Progenitor cell of endocrine pancreas (in vitro differentiated cells): ENCODE results near the gene TLR10. TPM values are rescaled to one million over a fixed set of nuclear protein-coding genes. Genes with fewer than 3 reads are reported as not detected.
"Not testable (repeated sequence)": the region's sequence is repeated elsewhere in the genome, so short reads cannot be mapped to it uniquely, and the experiment has no call there.

Experiments
- DNase-seq: peaks from one replicate; pipeline ENCODE4 v3.0.0; 2021; ENCODE audit warnings: low spot score; ENCODE audit not compliant: unreplicated experiment
- H3K27ac Mint-ChIP-seq: 2 replicates; pipeline ENCODE4 v1.8.0; 2021; ENCODE audit warnings: mild to moderate bottlenecking, moderate library complexity, mixed read lengths
- H3K27me3 Mint-ChIP-seq: 2 replicates; pipeline ENCODE4 v1.8.0; 2021; ENCODE audit warnings: mixed read lengths
- H3K36me3 Mint-ChIP-seq: 2 replicates; pipeline ENCODE4 v1.8.0; 2022; ENCODE audit warnings: mixed read lengths; ENCODE audit not compliant: insufficient read depth
- H3K4me1 Mint-ChIP-seq: 2 replicates; pipeline ENCODE4 v1.8.0; 2021; ENCODE audit warnings: low read depth, mixed read lengths
- H3K4me3 Mint-ChIP-seq: 2 replicates; pipeline ENCODE4 v1.8.0; 2021; ENCODE audit warnings: low read depth, mild to moderate bottlenecking, moderate library complexity, mixed read lengths
- H3K9me3 Mint-ChIP-seq: 2 replicates; pipeline ENCODE4 v1.8.0; 2021; ENCODE audit warnings: low read depth, mixed read lengths
- total RNA-seq: library from RNA; stranded (reverse); gene quantifications from 2 replicates; pipeline ENCODE4 v1.2.1, GENCODE V29; 2021
- TF ChIP-seq, protein P1 (sequence below): fragments of 200-600 bp; sonication (generic); IDR thresholded peaks from one replicate; pipeline ENCODE4 v1.5.0; 2021; ENCODE audit warnings: antibody characterized with exemption, mild to moderate bottlenecking; ENCODE audit not compliant: unreplicated experiment

The TLR10 gene
- total RNA-seq, 1 donor from 2014 or later, result 2.1 TPM

DNA sequence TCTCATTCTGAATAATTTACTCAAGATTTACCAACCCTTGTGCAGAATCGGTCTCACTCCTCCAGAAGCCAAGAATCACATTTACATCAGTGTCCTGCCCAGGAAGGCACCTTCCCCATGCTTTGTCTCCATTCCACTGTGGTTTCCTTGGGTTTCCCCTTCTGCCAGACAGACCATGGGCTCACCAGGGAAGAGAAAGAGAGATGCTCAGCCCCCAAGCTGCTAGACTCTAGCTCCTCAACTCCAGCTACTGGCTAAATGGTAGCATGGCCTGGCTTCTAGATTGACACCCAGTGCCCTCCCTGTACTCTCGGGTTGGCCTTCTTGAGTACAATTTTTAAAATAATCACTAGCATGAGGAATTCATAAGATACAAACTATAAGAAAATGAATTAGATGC is 12.9 kb downstream of the TLR10 start:
- Mint-ChIP-seq H3K36me3 (peaks cover 6% of the 10 kb centered on the region), H3K27me3 (no peaks in the 10 kb centered on the region), H3K9me3 (peaks cover 11% of the 10 kb centered on the region), H3K4me3 (no peak overlapping the region), H3K27ac (no peak overlapping the region), H3K4me1 (no peaks in the 10 kb centered on the region)
- no peak for DNase-seq
- TF ChIP-seq, protein P1, sequence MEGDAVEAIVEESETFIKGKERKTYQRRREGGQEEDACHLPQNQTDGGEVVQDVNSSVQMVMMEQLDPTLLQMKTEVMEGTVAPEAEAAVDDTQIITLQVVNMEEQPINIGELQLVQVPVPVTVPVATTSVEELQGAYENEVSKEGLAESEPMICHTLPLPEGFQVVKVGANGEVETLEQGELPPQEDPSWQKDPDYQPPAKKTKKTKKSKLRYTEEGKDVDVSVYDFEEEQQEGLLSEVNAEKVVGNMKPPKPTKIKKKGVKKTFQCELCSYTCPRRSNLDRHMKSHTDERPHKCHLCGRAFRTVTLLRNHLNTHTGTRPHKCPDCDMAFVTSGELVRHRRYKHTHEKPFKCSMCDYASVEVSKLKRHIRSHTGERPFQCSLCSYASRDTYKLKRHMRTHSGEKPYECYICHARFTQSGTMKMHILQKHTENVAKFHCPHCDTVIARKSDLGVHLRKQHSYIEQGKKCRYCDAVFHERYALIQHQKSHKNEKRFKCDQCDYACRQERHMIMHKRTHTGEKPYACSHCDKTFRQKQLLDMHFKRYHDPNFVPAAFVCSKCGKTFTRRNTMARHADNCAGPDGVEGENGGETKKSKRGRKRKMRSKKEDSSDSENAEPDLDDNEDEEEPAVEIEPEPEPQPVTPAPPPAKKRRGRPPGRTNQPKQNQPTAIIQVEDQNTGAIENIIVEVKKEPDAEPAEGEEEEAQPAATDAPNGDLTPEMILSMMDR, result no peak

DNA sequence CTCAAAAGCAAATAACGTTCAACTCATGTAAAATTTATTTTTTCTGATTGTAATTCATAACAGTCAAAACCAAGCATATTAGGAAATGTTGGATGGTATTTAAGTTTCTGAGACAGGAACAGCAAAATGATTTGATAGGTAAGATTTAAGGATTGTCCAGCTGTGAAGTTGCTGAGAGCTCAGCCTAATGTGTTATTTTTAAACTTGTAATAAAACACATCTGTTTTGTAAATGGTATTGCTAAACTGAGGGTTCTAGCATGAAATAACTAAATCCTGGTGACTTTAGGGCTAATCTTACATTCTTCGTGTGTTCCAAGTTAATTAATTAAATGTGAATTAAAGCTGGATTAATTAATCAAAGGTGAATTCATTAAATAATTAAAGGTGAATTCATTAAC is 13.3 kb downstream of the TLR10 start:
- TF ChIP-seq, protein P1, result no peak
- Mint-ChIP-seq H3K36me3 (peaks cover 4% of the 10 kb centered on the region), H3K27ac (no peak overlapping the region), H3K9me3 (peaks cover 9% of the 10 kb centered on the region), H3K4me1 (no peaks in the 10 kb centered on the region), H3K4me3 (no peak overlapping the region), H3K27me3 (no peaks in the 10 kb centered on the region)
- DNase-seq, result no peak

DNA sequence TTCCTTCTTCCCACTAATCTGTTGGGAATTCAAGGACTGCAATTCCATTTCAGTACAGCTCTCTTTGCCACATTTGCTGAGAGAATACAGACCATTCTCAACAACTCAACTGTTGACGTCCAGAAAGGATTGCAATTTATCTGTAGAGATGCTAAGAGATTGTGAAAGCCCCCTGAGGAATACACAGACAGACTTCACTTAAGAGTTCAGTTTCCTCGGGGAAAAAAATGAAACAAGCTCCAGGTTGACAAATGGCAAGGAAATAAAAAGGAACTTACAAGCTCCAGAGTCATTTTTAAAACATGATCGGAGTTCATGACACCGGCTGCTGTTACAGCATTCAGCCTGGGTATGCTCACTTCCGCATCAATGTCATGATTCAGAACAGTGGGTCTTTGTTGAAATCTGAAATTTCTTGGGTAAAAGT is 13.8 kb downstream of the TLR10 start:
- Mint-ChIP-seq H3K27ac (no peak overlapping the region), H3K4me1 (no peaks in the 10 kb centered on the region), H3K4me3 (no peak overlapping the region), H3K9me3 (peaks cover 5% of the 10 kb centered on the region), H3K36me3 (no peaks in the 10 kb centered on the region), H3K27me3 (no peaks in the 10 kb centered on the region)
- TF ChIP-seq, protein P1, result no peak
- no peak for DNase-seq

DNA sequence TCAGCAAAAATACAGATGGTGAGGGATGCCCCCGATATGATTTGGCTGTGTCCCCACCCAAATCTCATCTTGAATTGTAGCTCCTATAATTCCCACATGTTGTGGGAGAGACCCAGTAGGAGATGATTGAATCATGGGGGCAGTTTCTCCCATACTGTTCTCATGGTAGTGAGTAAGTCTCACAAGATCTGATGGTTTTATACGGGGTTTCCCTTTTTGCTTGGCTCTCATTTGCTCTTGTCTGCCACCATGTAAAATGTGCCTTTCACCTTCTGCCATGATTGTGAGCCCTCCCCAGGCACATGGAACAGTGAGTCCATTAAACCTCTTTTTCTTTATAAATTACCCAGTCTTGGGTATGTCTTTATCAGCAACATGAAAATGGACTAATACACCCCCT is 15.8 kb downstream of the TLR10 start:
- not testable (repeated sequence) for H3K27me3 Mint-ChIP-seq, H3K9me3 Mint-ChIP-seq, DNase-seq, H3K36me3 Mint-ChIP-seq, H3K4me3 Mint-ChIP-seq, H3K4me1 Mint-ChIP-seq, H3K27ac Mint-ChIP-seq

DNA sequence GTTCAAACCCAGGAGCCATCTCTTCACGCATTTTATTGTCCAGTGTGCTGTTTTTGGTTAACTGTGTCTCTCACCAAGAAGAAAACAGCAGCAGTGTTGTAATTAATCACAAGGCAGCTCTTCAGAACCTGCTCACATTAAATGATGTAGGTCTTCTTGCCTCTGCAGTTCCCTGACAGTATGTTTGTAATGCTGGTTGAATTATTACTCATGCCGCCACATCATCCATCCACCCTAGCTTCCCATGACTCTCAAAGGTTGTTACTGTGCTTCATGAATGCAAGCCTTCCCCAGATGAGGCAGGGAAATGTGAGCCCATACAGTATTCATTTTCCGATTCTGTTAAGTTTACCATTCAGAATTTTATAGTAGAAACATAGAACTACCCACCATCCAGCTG is 17.4 kb downstream of the TLR10 start:
- Mint-ChIP-seq H3K4me1 (peaks cover 2% of the 10 kb centered on the region), H3K27ac (no peak overlapping the region), H3K36me3 (no peaks in the 10 kb centered on the region), H3K27me3 (no peaks in the 10 kb centered on the region), H3K4me3 (no peak overlapping the region), H3K9me3 (no peaks in the 10 kb centered on the region)
- TF ChIP-seq, protein P1, result no peak
- no peak for DNase-seq

DNA sequence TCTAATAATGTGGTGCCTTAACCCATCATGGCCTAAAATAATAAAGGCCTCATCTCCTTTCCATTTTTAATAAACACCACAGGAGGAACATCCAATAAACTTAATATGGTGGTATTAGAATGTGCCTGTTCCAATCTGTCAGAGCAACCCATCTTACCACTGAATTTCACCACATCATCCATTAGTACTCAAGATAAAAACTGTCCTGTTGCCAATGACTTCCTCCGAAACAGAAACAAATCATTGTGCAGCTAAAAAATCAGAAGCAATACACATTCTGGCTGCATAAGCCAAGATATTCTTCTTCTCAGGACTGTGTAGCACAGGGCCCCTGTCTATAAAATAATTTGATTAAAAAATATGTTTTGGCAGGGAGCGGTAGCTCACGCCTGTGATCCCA is 18.5 kb downstream of the TLR10 start:
- Mint-ChIP-seq H3K36me3 (no peaks in the 10 kb centered on the region), H3K4me1 (peaks cover 3% of the 10 kb centered on the region), H3K4me3 (no peak overlapping the region), H3K27ac (no peak overlapping the region), H3K9me3 (no peaks in the 10 kb centered on the region), H3K27me3 (no peaks in the 10 kb centered on the region)
- DNase-seq, result no peak
- TF ChIP-seq, protein P1, result no peak
